ENCODE results near the gene TIMP1. TPM values are rescaled to one million over a fixed set of nuclear protein-coding genes. Genes with fewer than 3 reads are reported as not detected.

TIMP1 gene
- total RNA-seq, 1 donor from 2014 or later, result 1,308 TPM

GRCh38 chrX:47574547-47575301 lies 7.5 kb upstream of the TIMP1 start:
- Histone ChIP-seq H3K27ac (peak overlapping the region; percentile 59 to 64), H3K4me1 (peaks cover 0 to 7% of the 10 kb centered on the region in 2 donors), H3K27me3 (no peaks in the 10 kb centered on the region), H3K4me3 (peak overlapping the region; percentile 39 to 48), H3K9me3 (no peaks in the 10 kb centered on the region), H3K36me3 (peaks cover 0 to 7% of the 10 kb centered on the region in 2 donors)
- TF ChIP-seq, protein P1, sequence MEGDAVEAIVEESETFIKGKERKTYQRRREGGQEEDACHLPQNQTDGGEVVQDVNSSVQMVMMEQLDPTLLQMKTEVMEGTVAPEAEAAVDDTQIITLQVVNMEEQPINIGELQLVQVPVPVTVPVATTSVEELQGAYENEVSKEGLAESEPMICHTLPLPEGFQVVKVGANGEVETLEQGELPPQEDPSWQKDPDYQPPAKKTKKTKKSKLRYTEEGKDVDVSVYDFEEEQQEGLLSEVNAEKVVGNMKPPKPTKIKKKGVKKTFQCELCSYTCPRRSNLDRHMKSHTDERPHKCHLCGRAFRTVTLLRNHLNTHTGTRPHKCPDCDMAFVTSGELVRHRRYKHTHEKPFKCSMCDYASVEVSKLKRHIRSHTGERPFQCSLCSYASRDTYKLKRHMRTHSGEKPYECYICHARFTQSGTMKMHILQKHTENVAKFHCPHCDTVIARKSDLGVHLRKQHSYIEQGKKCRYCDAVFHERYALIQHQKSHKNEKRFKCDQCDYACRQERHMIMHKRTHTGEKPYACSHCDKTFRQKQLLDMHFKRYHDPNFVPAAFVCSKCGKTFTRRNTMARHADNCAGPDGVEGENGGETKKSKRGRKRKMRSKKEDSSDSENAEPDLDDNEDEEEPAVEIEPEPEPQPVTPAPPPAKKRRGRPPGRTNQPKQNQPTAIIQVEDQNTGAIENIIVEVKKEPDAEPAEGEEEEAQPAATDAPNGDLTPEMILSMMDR (IDR thresholded peaks at IDR 0.05), result no peak
- DNase-seq (ENCODE audit: low spot score in 2 of 2), result no peak
- intact Hi-C loops (cut with DNase I), result no loop called here

DNA sequence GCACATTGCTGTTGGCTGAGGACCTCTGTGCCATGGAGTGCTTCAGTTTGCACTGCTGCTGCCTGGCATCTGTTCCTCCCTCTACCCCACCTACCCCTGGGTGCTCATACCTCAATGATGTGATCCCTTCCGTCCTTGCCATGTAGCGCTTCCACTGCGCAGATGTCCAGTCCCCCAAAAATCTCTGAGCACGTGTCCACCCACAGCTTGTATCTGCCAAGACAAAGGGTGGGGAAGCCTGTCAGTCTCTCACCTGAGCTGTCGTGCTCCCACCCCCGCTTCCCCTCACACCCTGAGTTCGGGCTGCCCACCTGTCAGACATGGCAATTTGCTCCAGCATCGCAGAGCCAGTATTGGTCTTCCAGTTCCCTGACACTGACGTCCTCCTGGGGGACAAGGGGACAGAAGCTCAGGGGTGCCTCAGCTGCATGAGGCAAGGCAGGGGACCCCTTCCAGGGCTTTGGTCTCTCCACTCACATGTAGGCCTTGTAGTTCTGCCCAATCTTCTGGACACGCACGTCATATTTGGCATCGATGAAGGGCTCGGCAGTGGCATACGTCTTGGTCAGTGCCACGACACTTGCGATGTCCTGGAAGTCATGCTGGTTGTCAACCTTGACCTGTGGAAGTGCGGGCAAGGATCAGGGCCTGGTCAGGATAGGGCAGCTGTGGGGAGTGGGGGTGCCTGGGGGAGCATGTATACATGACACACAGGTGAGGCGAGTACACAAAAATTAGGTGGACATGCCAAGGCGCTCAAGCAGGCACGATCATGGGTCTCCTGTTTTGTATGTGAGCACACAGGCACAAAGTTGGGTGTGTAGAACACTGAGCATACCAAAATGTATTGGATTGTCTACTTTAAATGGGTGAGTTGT lies 6.0 kb upstream of the TIMP1 start:
- Histone ChIP-seq H3K4me1 (peaks cover 0 to 7% of the 10 kb centered on the region in 2 donors), H3K36me3 (peaks cover 0 to 6% of the 10 kb centered on the region in 2 donors), H3K27me3 (no peaks in the 10 kb centered on the region), H3K9me3 (no peaks in the 10 kb centered on the region), H3K4me3 (no peak overlapping the region), H3K27ac (no peak overlapping the region)
- TF ChIP-seq, protein P1 (IDR thresholded peaks at IDR 0.05), result no peak
- peak in 1 of 2 donors; percentile 56 for DNase-seq (ENCODE audit: low spot score in 2 of 2)
- intact Hi-C loops (cut with DNase I), result no loop called here

DNA sequence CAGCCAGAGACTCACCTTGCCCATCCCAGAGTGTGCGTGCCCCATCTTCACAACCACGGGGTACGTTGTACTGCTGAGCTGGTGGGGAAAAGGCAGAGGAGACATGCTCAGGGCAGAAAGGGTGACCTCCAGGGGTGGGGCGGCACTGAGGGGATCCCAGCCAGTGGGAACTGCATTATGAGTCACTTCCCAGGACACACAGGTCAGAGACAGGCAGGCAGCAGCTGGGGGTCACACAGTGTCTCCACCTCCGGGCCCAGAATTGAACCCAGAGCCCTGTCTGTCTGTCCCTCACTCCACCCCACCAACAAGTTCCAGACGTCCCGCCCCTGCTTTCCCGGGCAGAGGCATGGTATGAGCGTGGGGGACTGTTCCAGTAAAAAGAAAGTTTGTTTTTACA lies 4.8 kb upstream of the TIMP1 start:
- peaks cover 0 to 7% of the 10 kb centered on the region in 2 donors for H3K4me1 ChIP-seq
- peak in 1 of 2 donors; percentile 62 for DNase-seq (ENCODE audit: low spot score in 2 of 2)
- H3K27me3 ChIP-seq, result no peaks in the 10 kb centered on the region
- H3K4me3 ChIP-seq, result no peak overlapping the region
- peak overlapping the region in 1 of 2 donors; percentile 48 for H3K27ac ChIP-seq
- H3K9me3 ChIP-seq, result no peaks in the 10 kb centered on the region
- TF ChIP-seq, protein P1 (IDR thresholded peaks at IDR 0.05), result no peak
- intact Hi-C loops (cut with DNase I), result no loop called here
- H3K36me3 ChIP-seq, result no peaks in the 10 kb centered on the region

DNA sequence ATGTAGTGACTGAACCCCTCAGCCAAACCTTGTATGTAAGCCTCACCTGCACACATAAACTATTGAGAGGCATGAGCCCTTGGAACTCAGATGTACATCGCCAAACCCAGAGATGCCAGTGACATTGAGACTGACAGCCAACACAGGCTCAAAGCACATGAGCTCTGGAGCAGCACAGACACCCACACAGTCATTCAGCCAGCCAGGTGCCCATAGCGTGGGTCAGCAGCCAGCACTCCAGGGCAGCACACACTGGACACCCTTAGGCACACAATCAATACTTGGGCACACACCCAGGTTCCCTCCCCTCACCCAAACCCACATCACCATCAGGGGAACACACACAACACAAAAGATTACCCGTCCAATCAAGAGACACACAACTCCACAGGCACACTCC lies 4.3 kb upstream of the TIMP1 start:
- Histone ChIP-seq H3K27me3 (no peaks in the 10 kb centered on the region), H3K4me3 (no peak overlapping the region), H3K4me1 (peaks cover 0 to 7% of the 10 kb centered on the region in 2 donors), H3K36me3 (no peaks in the 10 kb centered on the region), H3K9me3 (no peaks in the 10 kb centered on the region), H3K27ac (peak overlapping the region in 1 of 2 donors; percentile 48)
- intact Hi-C loops (cut with DNase I), result no loop called here
- peak in 1 of 2 donors; percentile 47 for DNase-seq (ENCODE audit: low spot score in 2 of 2)
- TF ChIP-seq, protein P1 (IDR thresholded peaks at IDR 0.05), result no peak

- Histone ChIP-seq H3K4me1 (peaks cover 0 to 7% of the 10 kb centered on the region in 2 donors), H3K4me3 (no peak overlapping the region), H3K27ac (no peak overlapping the region), H3K36me3 (no peaks in the 10 kb centered on the region), H3K27me3 (no peaks in the 10 kb centered on the region), H3K9me3 (no peaks in the 10 kb centered on the region)
- TF ChIP-seq, protein P1 (IDR thresholded peaks at IDR 0.05), result no peak
- DNase-seq (ENCODE audit: low spot score in 2 of 2), result no peak
- intact Hi-C loops (cut with DNase I), result no loop called here
Observed at GRCh38 chrX:47578692-47579091, 3.5 kb upstream of the TIMP1 start.

Data from ascending aorta (tissue), 2 donors.